ENCODE data around the gene UNC79.

UNC79 gene

DNA sequence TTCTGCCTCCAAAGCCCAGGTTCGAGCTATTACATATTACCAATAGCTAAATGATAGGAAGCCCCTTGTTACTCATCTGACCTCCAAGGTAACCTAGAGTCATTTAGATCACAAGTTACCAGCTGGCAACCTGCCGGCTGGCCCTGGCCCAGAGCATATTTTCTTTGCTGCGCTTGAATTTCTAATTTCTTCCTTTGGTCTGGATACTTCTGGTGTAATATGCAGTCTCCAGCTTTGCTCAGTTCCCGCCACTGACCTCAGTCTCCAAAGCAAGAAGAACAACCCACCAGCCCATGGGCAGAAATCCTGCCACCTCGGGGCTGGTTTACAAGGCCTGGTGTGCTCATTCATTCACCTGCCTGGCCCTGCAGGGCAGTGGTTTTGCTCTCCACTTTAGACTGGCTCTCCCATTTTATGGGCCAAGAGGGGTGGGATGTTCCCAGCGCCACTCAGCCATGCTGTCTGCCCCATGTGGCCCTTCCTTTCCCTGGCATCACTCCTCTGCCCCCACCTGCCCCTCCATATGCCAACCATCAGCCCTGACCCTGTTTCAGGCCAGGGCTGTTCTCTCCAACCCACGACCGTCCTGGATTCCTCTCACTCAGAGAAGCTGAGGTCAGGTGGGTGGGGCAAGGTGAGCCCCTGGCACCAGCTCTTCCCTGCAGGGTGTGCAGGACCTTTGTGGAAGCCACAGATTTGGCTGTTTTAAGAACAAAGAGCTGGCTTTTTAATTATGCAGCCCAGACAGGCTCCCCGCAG, 281.5 kb downstream of the UNC79 start:
- no peak for DNase-seq

GRCh38 chr14:93712838-93713724, 282.3 kb downstream of the UNC79 start:
- no peak for DNase-seq

GRCh38 chr14:93713726-93714405, 283.1 kb downstream of the UNC79 start:
- no peak for DNase-seq

- DNase-seq = no peak
These were observed 283.9 kb downstream of the UNC79 start for GRCh38 chr14:93714605-93715004.

GRCh38 chr14:93715279-93715927, 284.7 kb downstream of the UNC79 start:
- no peak for DNase-seq

GRCh38 chr14:93716002-93716745, 285.4 kb downstream of the UNC79 start:
- DNase-seq = no peak

- no peak for DNase-seq
These were observed 286.3 kb downstream of the UNC79 start for GRCh38 chr14:93716746-93717667.

DNA sequence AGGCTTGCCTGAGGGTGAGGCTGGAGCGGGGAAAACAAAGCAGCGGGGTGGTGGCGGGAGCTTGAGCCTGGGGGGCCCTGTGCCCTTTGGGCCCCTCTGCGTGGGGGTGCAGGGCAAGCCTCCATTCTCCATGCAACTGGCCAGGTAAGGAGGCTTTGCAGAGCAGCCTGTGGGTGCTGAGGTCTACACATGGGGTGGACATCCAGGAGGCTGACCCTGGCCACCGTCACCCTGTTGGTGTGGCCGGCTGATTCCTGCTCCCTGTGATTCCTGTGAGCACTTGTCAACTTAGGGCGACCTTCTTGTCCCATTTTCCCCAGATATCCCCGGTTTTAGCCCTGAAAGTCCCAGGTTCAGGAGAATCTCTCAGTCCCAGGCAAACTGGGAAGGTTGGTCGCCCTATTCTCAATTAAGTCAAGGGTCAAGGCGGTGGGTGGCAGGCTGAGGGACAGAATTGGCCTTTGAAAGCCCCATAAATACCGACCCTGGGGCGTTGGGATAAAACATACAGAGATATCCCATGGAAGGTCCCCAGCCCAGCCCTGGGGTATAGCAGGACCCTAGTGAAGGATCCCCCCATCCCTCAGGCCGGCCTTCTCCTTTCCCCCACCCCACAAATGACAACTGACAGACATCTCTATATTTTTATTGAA, 287.1 kb downstream of the UNC79 start:
- DNase-seq = no peak

DNA sequence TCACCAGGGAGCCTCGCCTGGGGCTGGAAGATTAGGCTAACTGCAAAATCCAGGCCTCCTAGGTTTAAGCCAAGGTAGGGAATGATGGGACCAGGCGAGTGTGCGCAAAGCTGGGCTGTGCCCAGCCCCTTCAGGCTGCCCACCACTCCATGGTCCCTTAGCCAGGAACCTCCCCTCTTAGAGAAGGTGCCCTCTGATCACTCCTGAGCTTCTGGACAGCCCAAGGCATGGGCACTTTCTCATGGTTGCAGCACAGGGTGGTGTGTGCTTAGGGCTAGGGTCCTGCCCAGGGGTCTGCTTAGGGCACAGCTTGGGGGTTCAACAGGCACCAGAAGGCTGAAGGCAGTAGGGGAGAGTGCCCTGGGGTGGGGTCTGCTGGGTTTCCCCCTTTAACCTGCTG, 288.5 kb downstream of the UNC79 start:
- DNase-seq = no peak

DNA sequence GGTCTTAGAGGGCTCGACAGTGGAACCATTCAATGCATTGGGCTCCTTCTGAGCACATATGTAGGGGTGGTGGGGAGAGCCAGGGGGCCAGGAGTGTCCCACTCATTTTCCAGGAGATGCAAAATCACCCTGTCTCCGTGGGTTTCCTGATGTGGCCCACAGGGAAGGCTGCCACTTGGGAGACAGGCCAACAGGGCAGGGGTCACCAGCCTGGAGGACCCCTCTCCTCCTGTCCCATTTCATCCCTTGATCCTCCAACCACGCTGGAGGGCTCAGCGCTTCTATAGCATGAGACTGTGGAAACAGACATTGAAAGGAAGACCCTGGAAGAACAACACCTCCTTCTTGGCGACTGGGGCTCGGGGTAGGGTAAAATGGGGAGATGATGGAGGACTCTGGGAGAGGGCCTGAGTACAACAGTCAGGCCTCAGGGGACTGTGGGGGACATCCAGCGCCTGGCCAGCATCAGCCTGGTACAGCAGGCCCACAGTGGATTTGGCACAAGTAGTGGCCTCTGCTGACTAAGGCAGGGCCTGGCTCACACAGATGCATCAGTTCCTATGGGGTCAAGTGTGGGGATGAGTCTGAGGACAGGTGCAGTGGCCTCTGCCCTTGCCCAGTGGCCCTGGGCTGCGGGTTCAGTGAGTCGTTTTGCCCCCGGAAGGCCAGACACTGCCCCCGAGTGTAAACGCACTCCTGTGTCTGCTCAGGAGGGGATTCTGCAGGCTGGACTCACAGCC, 289.5 kb downstream of the UNC79 start:
- peak; percentile 11 for DNase-seq

DNA sequence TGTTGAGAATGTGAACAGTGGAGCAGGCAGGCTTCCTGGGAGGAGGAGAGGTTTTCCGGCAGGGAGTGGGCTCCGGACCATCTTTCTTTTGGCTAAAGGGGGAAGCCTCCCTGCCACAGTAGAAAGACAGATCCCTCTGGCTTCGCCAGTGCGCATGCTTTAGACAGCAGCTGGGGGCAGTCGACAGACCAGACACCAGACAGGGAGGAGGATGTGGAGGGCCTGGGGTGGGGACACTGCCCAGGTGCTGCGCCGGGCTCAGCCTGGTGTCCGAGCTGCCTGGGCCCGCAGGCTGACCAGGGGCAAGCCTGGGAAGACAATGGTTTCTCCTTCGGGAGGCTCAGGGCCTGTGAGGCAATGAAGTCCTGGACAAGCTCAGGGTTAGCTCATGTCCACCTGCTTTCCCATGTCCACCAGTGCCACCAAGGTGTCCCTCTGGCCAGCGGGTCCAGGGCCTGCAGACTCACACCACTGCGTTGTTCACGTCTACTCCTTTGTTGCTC, 290.3 kb downstream of the UNC79 start:
- no peak for DNase-seq

DNA sequence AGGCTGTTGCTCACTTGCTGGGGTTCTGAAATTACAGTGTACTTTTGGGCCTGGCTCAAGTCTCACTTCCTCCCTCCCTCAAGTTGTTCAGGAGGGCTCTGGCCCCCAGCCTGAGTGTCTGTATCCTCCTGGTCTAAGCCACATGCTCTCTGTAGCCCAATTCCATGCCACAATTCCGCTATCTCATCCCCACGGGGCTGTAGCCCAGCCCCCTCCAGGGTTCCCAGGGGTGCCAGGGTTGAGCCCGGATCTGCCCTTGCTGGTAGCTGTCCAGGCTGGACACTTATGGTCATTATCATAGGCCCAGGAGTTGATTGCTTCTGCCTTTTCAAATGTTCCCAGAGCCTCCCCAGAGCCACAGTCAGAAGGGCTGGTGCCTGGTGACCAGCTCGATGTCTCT, 292.3 kb downstream of the UNC79 start:
- no peak for DNase-seq

DNA sequence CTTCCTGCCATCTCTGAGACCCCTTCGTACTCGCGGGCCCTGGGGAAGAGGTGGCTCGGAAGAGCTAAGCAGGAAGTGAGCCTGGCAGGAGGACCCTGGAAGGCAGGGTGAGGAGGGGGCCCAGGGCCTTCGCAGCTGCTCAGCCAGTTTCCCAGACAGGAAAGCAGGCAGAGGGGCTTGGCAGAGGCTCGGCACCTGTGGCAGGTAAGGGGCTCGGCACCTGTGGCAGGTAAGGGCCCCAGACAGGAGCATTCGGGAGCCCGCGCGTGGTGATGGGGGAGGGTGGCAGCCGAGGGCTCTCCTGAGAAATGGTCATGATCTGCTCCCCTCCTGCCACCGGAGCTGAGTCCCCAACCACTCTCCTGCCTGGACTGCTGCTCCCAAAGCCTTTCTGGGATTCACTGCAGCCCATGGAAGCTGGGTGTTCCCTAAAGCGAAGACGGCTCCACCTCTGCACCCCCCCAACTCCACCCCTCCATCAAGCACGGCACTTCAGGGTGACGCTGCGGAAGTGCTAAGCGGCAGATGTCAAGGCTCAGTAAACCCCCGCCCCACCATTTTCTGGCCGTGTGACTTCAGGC, 294.4 kb downstream of the UNC79 start:
- no peak for DNase-seq

DNA sequence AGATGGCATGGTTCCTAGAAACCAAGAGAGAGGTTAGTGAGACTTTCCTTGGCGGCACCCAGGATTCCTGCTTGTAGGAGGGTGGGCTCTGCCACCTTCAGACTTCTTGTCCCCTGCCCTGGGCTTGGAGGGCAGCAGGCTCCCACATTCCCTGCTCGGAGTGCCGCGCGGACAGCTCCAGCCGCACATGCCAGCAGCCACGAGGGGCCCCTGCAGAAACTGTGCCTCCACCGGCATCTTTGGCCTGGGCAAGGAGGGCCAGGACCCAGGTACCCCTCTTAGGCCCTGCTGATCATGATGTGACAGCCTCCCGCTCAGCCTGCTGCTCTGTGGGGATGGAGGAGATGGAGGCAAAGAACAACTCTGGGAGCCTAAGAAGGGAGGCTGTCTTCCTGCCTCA, 295.3 kb downstream of the UNC79 start:
- DNase-seq = no peak

- no peak for DNase-seq
These were observed 296.5 kb downstream of the UNC79 start for GRCh38 chr14:93727039-93727740.

- no peak for DNase-seq
These were observed 297.3 kb downstream of the UNC79 start for GRCh38 chr14:93727917-93728650.

GRCh38 chr14:93728651-93729016, 297.9 kb downstream of the UNC79 start:
- no peak for DNase-seq

- no peak for DNase-seq
These were observed 299.3 kb downstream of the UNC79 start for GRCh38 chr14:93729993-93730392.
